Aorta (tissue), 5 donors: ENCODE results near the gene MICU1. TPM values are rescaled to one million over a fixed set of nuclear protein-coding genes. Genes with fewer than 3 reads are reported as not detected.

ENCODE experiments used
- ATAC-seq: fragments of 200-7000 bp; cut with Tn5 transposase; one replicate; pipeline ENCODE4 v1.9.1; 2022; ENCODE audit warnings: moderate library complexity; ENCODE audit not compliant: low FRiP score
- DNase-seq, 2 donors: peaks; one replicate each; pipeline ENCODE4 v3.0.0-alpha.2; 2020
- H3K27ac ChIP-seq, 2 donors: one replicate each; pipeline ENCODE4 v1.5.1; 2013; ENCODE audit warnings: low read length in 2 of 2, mild to moderate bottlenecking in 2 of 2, moderate library complexity in 2 of 2, control low read depth in 1 of 2, inconsistent platforms in 1 of 2, low read depth in 1 of 2
- H3K27me3 ChIP-seq, 2 donors: one replicate each; pipeline ENCODE4 v1.6.1; 2013; ENCODE audit warnings: control low read depth in 1 of 2, low read length in 1 of 2, mild to moderate bottlenecking in 1 of 2, moderate library complexity in 1 of 2; ENCODE audit not compliant: insufficient read depth in 2 of 2, control insufficient read depth in 1 of 2
- H3K36me3 ChIP-seq, 2 donors: one replicate each; pipeline ENCODE4 v1.6.1; 2013; ENCODE audit warnings: control low read depth in 1 of 2, low read length in 1 of 2, mild to moderate bottlenecking in 1 of 2; ENCODE audit not compliant: insufficient read depth in 2 of 2, control insufficient read depth in 1 of 2
- H3K4me1 ChIP-seq, 2 donors: one replicate each; pipeline ENCODE4 v1.6.1; 2013; ENCODE audit warnings: low read length in 2 of 2, control low read depth in 1 of 2, mild to moderate bottlenecking in 1 of 2, moderate library complexity in 1 of 2; ENCODE audit not compliant: insufficient read depth in 2 of 2, control insufficient read depth in 1 of 2
- H3K4me3 ChIP-seq, 2 donors: one replicate each; pipeline ENCODE4 v1.5.1; 2013; ENCODE audit warnings: low read length in 2 of 2, control low read depth in 1 of 2, mild to moderate bottlenecking in 1 of 2
- H3K9me3 ChIP-seq: one replicate; pipeline ENCODE4 v1.6.1; 2013; ENCODE audit warnings: mild to moderate bottlenecking, low read length; ENCODE audit not compliant: control insufficient read depth
- WGBS, 2 donors: extraction: QIAGEN DNeasy Blood & Tissue Kit; methylation state at CpG; one replicate each; pipeline ENCODE4 v1.1.7; 2013; 5-methylcytosine and 5-hydroxymethylcytosine counted together
- intact Hi-C, 2 donors: fragments of 100-400 bp; cut with DNase I; formaldehyde crosslinking; loops; one replicate each; pipeline versions ENCODE4 v1.14.2 to v1.15.0; 2022
- polyA plus RNA-seq, 2 donors: library from polyadenylated mRNA; stranded (reverse); fragments of 200-250 nt; gene quantifications; one replicate each; pipeline ENCODE4 v1.2.3, GENCODE V29; 2013
- total RNA-seq, 2 donors: library from RNA; stranded (reverse); fragmentation: NEBNext Ultra II Directional; extraction: Animal tissue kit (Norgen Biotek cat#: 25700); gene quantifications; one replicate each; pipeline ENCODE4 v1.2.1, GENCODE V29; 2021
- donor health status: healthy with polysubstance abuse.
- donor health status: Bipolar disorder and iron deficiency.
- donor health status: DM: no; HTN: no; CAD: no.
- donor health status: DM: no; HTN: no; CAD: no.
- donor health status: DM: yes; HTN: yes; CAD: no.

MICU1 gene
- total and polyA plus RNA-seq, 4 donors: 23.7 to 40.7 (median 37.5) TPM

GRCh38 chr10:72424561-72424960 is 201.3 kb downstream of the MICU1 start:
- ATAC-seq (no peak), DNase-seq (no peak)
- Histone ChIP-seq H3K36me3 (peaks cover 0 to 3% of the 10 kb centered on the region in 2 donors), H3K9me3 (no peaks in the 10 kb centered on the region), H3K4me3 (no peak overlapping the region), H3K27ac (no peak overlapping the region), H3K27me3 (no peaks in the 10 kb centered on the region), H3K4me1 (no peaks in the 10 kb centered on the region)
- intact Hi-C loops: no loop called here
- 96 to 98% methylated on average over 1 of the region's 1 CpG for WGBS, 2 donors

- H3K4me1 ChIP-seq: no peaks in the 10 kb centered on the region
- intact Hi-C loops: no loop called here
- DNase-seq: no peak
- H3K9me3 ChIP-seq: no peaks in the 10 kb centered on the region
- no peak overlapping the region for H3K27ac ChIP-seq
- WGBS, 2 donors: 93 to 94% methylated on average over 3 of the region's 3 CpGs
- peaks cover 0 to 3% of the 10 kb centered on the region in 2 donors for H3K36me3 ChIP-seq
- no peak overlapping the region for H3K4me3 ChIP-seq
- H3K27me3 ChIP-seq: no peaks in the 10 kb centered on the region
- no peak for ATAC-seq
These were observed 202.5 kb downstream of the MICU1 start for GRCh38 chr10:72423426-72423825.

- Histone ChIP-seq H3K36me3 (peaks cover 0 to 3% of the 10 kb centered on the region in 2 donors), H3K4me3 (no peak overlapping the region), H3K9me3 (no peaks in the 10 kb centered on the region), H3K4me1 (no peaks in the 10 kb centered on the region), H3K27ac (no peak overlapping the region), H3K27me3 (no peaks in the 10 kb centered on the region)
- intact Hi-C loops: no loop called here
- WGBS, 2 donors: 96 to 100% methylated on average over 1 of the region's 1 CpG
- ATAC-seq: no peak
- DNase-seq: no peak
These were observed 203.9 kb downstream of the MICU1 start for GRCh38 chr10:72421885-72422540.

DNA sequence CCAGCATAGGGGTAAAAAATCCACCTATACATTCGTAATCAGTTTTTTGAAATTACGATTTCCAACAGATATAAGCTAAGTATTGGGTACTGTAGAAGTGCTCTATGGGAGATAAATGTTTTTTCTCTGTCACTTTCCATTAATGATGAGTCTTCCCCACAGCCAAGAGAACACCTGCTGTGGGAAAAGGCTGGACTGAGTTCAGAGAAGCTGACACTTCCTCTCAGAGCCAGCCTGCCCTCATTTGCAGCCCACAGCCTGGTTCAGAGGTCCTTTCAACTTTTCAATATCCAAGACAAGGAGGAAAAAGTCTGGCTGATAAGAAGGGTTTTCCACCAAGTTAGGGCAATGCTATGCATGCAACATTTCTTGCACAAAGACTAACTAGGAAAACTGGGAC is 206.6 kb downstream of the MICU1 start:
- H3K27me3 ChIP-seq: no peaks in the 10 kb centered on the region
- DNase-seq (no peak), ATAC-seq (no peak)
- H3K27ac ChIP-seq: no peak overlapping the region
- no peaks in the 10 kb centered on the region for H3K4me1 ChIP-seq
- H3K9me3 ChIP-seq: no peaks in the 10 kb centered on the region
- whole genome bisulfite sequencing, 2 donors: 94 to 96% methylated on average over 2 of the region's 2 CpGs
- intact Hi-C loops: no loop called here
- peaks cover 0 to 3% of the 10 kb centered on the region in 2 donors for H3K36me3 ChIP-seq
- no peak overlapping the region for H3K4me3 ChIP-seq

DNA sequence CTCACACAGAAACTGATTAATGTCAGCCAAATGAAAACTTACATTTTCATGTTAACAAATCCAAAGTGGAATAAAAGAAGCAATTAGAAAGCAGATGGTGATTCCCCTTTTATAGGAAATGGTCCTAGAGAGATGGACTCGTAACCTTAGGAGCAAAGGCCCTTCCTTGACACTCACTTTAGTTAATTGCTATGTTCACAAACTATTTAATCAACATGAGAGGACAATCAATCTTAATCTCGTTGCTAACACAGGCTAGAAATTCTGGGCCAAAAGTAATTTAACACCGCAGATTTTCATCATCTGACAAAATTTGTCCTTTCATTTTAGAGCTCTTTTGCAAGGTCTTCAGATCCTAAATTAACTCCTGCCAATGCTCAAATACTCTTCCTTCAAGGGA is 207.2 kb downstream of the MICU1 start:
- ATAC-seq (no peak), DNase-seq (no peak)
- Histone ChIP-seq H3K36me3 (peaks cover 0 to 3% of the 10 kb centered on the region in 2 donors), H3K4me3 (no peak overlapping the region), H3K27ac (no peak overlapping the region), H3K4me1 (no peaks in the 10 kb centered on the region), H3K27me3 (no peaks in the 10 kb centered on the region), H3K9me3 (no peaks in the 10 kb centered on the region)
- 71% methylated on average over 3 of the region's 3 CpGs for WGBS, 2 donors
- intact Hi-C loops: no loop called here

GRCh38 chr10:72417971-72418370 is 207.9 kb downstream of the MICU1 start:
- 49 to 67% methylated on average over 1 of the region's 1 CpG for WGBS, 2 donors
- Histone ChIP-seq H3K9me3 (no peaks in the 10 kb centered on the region), H3K4me3 (no peak overlapping the region), H3K27me3 (no peaks in the 10 kb centered on the region), H3K36me3 (peaks cover 0 to 3% of the 10 kb centered on the region in 2 donors), H3K4me1 (no peaks in the 10 kb centered on the region), H3K27ac (no peak overlapping the region)
- DNase-seq: no peak
- no peak for ATAC-seq
- intact Hi-C loops: no loop called here

- ATAC-seq: no peak
- Histone ChIP-seq H3K36me3 (no peaks in the 10 kb centered on the region), H3K4me1 (no peaks in the 10 kb centered on the region), H3K27ac (no peak overlapping the region), H3K27me3 (no peaks in the 10 kb centered on the region), H3K4me3 (no peak overlapping the region), H3K9me3 (no peaks in the 10 kb centered on the region)
- intact Hi-C loops: no loop called here
- no peak for DNase-seq
- WGBS, 2 donors: 94 to 95% methylated on average over 4 of the region's 4 CpGs
These were observed 209.2 kb downstream of the MICU1 start for GRCh38 chr10:72416661-72417060.

DNA sequence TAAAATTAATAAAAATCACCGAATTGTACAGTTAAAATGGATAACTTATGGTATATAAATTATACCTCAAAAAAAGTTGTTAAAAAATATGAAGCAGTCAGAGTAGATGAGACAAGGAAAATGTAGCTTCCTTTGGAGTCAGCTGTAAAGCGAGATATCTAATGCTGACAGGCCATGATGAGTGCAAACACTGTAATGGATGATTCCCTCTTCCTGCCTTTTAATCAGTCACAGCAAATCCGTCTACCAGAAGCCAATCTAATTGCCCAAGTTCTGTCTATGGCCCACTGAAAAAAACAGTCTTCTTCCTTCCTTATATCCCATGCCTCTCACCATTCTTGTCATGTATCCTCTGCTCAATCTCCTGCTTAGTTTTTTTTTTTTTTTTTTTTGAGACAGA is 211.2 kb downstream of the MICU1 start:
- intact Hi-C loops: no loop called here
- H3K9me3 ChIP-seq: no peaks in the 10 kb centered on the region

DNA sequence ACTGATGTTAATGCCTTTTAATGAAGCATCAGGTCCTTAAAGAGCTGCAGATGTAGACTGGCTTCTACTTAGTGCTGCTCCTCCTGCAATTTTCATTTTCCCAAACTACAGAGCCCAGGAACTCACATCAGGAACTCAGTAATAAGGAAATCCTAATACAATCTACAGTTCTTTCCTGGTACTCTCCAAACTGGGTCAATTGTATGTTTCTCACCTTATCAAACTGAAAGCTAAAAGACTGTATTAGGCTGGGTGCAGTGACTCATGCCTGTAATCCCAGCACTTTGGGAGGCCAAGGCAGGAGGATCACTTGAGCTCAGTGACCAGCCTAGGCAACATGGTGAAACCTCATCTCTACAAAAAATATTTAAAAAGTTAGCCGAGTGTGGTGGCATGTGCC is 216.7 kb downstream of the MICU1 start:
- H3K27ac ChIP-seq: no peak overlapping the region
- no peak overlapping the region for H3K4me3 ChIP-seq
- H3K4me1 ChIP-seq: no peaks in the 10 kb centered on the region
- no peaks in the 10 kb centered on the region for H3K36me3 ChIP-seq
- ATAC-seq: no peak
- intact Hi-C loops: no loop called here
- 91% methylated on average over 1 of the region's 1 CpG for WGBS, 2 donors
- H3K9me3 ChIP-seq: no peaks in the 10 kb centered on the region
- H3K27me3 ChIP-seq: no peaks in the 10 kb centered on the region
- no peak for DNase-seq

More for the DNA sequence above, 211.2 kb downstream of the MICU1 start:
- 95 to 96% methylated on average over 3 of the region's 3 CpGs for WGBS, 2 donors
- ATAC-seq (no peak), DNase-seq (no peak)
- no peak overlapping the region for H3K4me3 ChIP-seq
- H3K4me1 ChIP-seq: no peaks in the 10 kb centered on the region
- H3K27ac ChIP-seq: no peak overlapping the region
- H3K36me3 ChIP-seq: no peaks in the 10 kb centered on the region
- H3K27me3 ChIP-seq: no peaks in the 10 kb centered on the region
